HepG2 (cell line): Measurements from ENCODE around the gene ACSM3. TPM values are rescaled to one million over a fixed set of nuclear protein-coding genes. Genes with fewer than 3 reads are reported as not detected.

Experiments used
- ATAC-seq: fragments of 200-7000 bp; cut with Tn5 transposase; 3 replicates; pipeline ENCODE4 v1.9.1; 2020; ENCODE audit warnings: mild to moderate bottlenecking, moderate library complexity
- BruUV-seq: library from RNA; stranded (reverse); fragments of 400-500 nt; replicated peaks from 2 replicates; lab custom pipeline; 2021; lab: Mats Ljungman, UMichigan
- CTCF ChIA-PET: fragments of 300-600 bp; formaldehyde crosslinking; extraction: SDS; loops from one replicate; lab custom pipeline; 2021; ENCODE audit warnings: low total read pairs, inconsistent platforms, low intra/inter-chr PET ratio; lab: Yijun Ruan, JAX
- POLR2A ChIA-PET: fragments of 350-600 bp; sonication (Branson Sonifier 250); formaldehyde crosslinking; loops from one replicate; lab custom pipeline; 2020; ENCODE audit warnings: antibody characterized with exemption, inconsistent platforms; lab: Yijun Ruan, JAX
- DNase-seq: peaks from one replicate; pipeline ENCODE4 v3.0.0-alpha.2; 2015; ENCODE audit warnings: low spot score
- FAIRE-seq: peaks from 3 replicates; lab custom pipeline; 2011; peaks lifted over from hg19 to GRCh38; lab: Jason Lieb, UNC
- H2AFZ ChIP-seq: one replicate; pipeline ENCODE4 v1.6.1; 2011; ENCODE audit warnings: low read length, inconsistent platforms
- H3K27ac ChIP-seq: fragments of 300-600 bp; 3 replicates; pipeline ENCODE4 v1.8.0; 2011; ENCODE audit warnings: mixed run types, mild to moderate bottlenecking, mixed read lengths, low read length, inconsistent platforms; ENCODE audit not compliant: insufficient read depth; ENCODE audit errors: extremely low read length
- H3K27me3 ChIP-seq, 2 experiments: fragments of 200-600 bp in 1 of 2; 2 replicates in 1 of 2; 3 replicates in 1 of 2; pipeline versions ENCODE4 v1.6.0 to v1.8.0; 2011; ENCODE audit warnings: low read length in 2 of 2, mild to moderate bottlenecking in 2 of 2, moderate library complexity in 2 of 2, inconsistent platforms in 1 of 2; ENCODE audit not compliant: insufficient read depth in 2 of 2, control insufficient read depth in 1 of 2
- H3K36me3 ChIP-seq, 2 experiments: fragments of 200-600 bp in 1 of 2; replicated peaks in 1 of 2; 2 replicates in 1 of 2; 3 replicates in 1 of 2; pipeline versions ENCODE4 v1.5.1 to v1.8.0; 2011; ENCODE audit warnings: low read length in 2 of 2, inconsistent platforms in 1 of 2; ENCODE audit not compliant: insufficient read depth in 2 of 2, control insufficient read depth in 1 of 2
- H3K4me1 ChIP-seq: 2 replicates; pipeline ENCODE4 v1.5.1; 2012; ENCODE audit warnings: low read length, inconsistent platforms; ENCODE audit not compliant: insufficient read depth
- H3K4me2 ChIP-seq: 2 replicates; pipeline ENCODE4 v1.6.0; 2011; ENCODE audit warnings: low read depth, low read length, inconsistent platforms
- H3K4me3 ChIP-seq, 3 experiments: fragments of 200-600 bp in 1 of 3; sonication (generic), shearing (Covaris generic) in 1 of 3; replicated peaks in 1 of 3; 2 replicates each; pipeline ENCODE4 v1.5.1; 2011 to 2016; ENCODE audit warnings: low read length in 3 of 3, inconsistent platforms in 2 of 3, low read depth in 2 of 3, mild to moderate bottlenecking in 2 of 3, control low read depth in 1 of 3, mixed read lengths in 1 of 3; ENCODE audit not compliant: insufficient read depth in 1 of 3
- H3K79me2 ChIP-seq: one replicate; pipeline ENCODE4 v1.6.1; 2011; ENCODE audit warnings: low read length, inconsistent platforms; ENCODE audit not compliant: insufficient read depth
- H3K9ac ChIP-seq: 2 replicates; pipeline ENCODE4 v1.6.0; 2011; ENCODE audit warnings: mild to moderate bottlenecking, low read depth, low read length, inconsistent platforms; ENCODE audit not compliant: insufficient read depth
- H3K9me3 ChIP-seq: 2 replicates; pipeline ENCODE4 v1.5.1; 2012; ENCODE audit warnings: mild to moderate bottlenecking, low read length
- H4K20me1 ChIP-seq: 2 replicates; pipeline ENCODE4 v1.6.0; 2011; ENCODE audit warnings: inconsistent platforms, mild to moderate bottlenecking, low read length, moderate library complexity; ENCODE audit not compliant: insufficient read depth
- FLYWCH1 ChIP-seq: sonication (generic); formaldehyde crosslinking; IDR thresholded peaks from 2 replicates; pipeline ENCODE4 v1.8.1; 2023; ENCODE audit warnings: mild to moderate bottlenecking, missing genetic modification reagents
- GABPB1 ChIP-seq: IDR thresholded peaks from 2 replicates; pipeline ENCODE4 v1.6.1; 2016; ENCODE audit warnings: mild to moderate bottlenecking, missing genetic modification reagents, moderate library complexity, missing compliant biosample characterization
- HOXA9 ChIP-seq: sonication (generic); formaldehyde crosslinking; IDR thresholded peaks from 2 replicates; pipeline ENCODE4 v1.8.1; 2022; ENCODE audit warnings: missing genetic modification reagents, mild to moderate bottlenecking, moderate library complexity, borderline replicate concordance
- KLF12 ChIP-seq: sonication (generic); formaldehyde crosslinking; IDR thresholded peaks from 2 replicates; pipeline ENCODE4 v1.4.0; 2020; ENCODE audit warnings: missing genetic modification reagents, borderline replicate concordance
- LCORL ChIP-seq, 2 experiments: fragments of 450-650 bp in 1 of 2; sonication (generic) in 1 of 2; formaldehyde crosslinking in 1 of 2; IDR thresholded peaks; 2 replicates each; pipeline versions ENCODE4 v1.5.0 to v1.6.1; 2017 to 2020; ENCODE audit warnings: antibody characterized with exemption in 1 of 2, missing genetic modification reagents in 1 of 2
- REXO4 ChIP-seq: sonication (generic); formaldehyde crosslinking; IDR thresholded peaks from 2 replicates; pipeline ENCODE4 v1.8.0; 2022; ENCODE audit warnings: missing genetic modification reagents, mild to moderate bottlenecking, borderline replicate concordance
- ZBTB4 ChIP-seq: sonication (generic); formaldehyde crosslinking; IDR thresholded peaks from 2 replicates; pipeline ENCODE4 v1.4.0; 2020; ENCODE audit warnings: missing genetic modification reagents, mild to moderate bottlenecking, borderline replicate concordance
- ZNF143 ChIP-seq: sonication (generic); formaldehyde crosslinking; IDR thresholded peaks from 2 replicates; pipeline ENCODE4 v1.4.0; 2020; ENCODE audit warnings: missing genetic modification reagents
- ZNF207 ChIP-seq: fragments of 450-650 bp; IDR thresholded peaks from 2 replicates; pipeline ENCODE4 v1.6.1; 2016; ENCODE audit warnings: antibody characterized with exemption, borderline replicate concordance
- ZNF230 ChIP-seq: sonication (generic); formaldehyde crosslinking; IDR thresholded peaks from 2 replicates; pipeline ENCODE4 v1.4.0; 2020; ENCODE audit warnings: mild to moderate bottlenecking, missing genetic modification reagents
- ZNF670 ChIP-seq: sonication (generic); formaldehyde crosslinking; IDR thresholded peaks from 2 replicates; pipeline ENCODE4 v1.8.0; 2022; ENCODE audit warnings: mild to moderate bottlenecking, missing genetic modification reagents, borderline replicate concordance
- ZNF782 ChIP-seq: sonication (generic); formaldehyde crosslinking; IDR thresholded peaks from 2 replicates; pipeline ENCODE4 v1.4.0; 2020; ENCODE audit warnings: missing genetic modification reagents, mild to moderate bottlenecking, borderline replicate concordance
- WGBS: methylation state at CpG from one replicate; pipeline ENCODE4 v1.1.6; 2017; ENCODE audit warnings: low lambda C conversion rate; 5-methylcytosine and 5-hydroxymethylcytosine counted together
- in situ Hi-C: cut with HindIII; loops from 2 replicates; pipeline ENCODE4 v1.10.0; 2017; ENCODE audit warnings: low pct_unique_long_range_greater_than_20kb; ENCODE audit not compliant: extremely low pct_ligation_motif_present
- intact Hi-C: fragments of 100-400 bp; cut with micrococcal nuclease; formaldehyde crosslinking; loops from one replicate; pipeline ENCODE4 v1.10.0; 2022; ENCODE audit not compliant: unreplicated experiment
- polyA plus RNA-seq, 8 experiments: library from polyadenylated mRNA; depleted of rRNA in 3 of 8; stranded (reverse) in 7 of 8; unstranded in 1 of 8; fragments of >200 nt; fragmentation: Illumina TruSeq in 4 of 8; extraction: Trizol in 4 of 8; gene quantifications; 2 replicates each; pipeline versions ENCODE4 v1.2.1 to v1.2.3, GENCODE V29; 2011 to 2016; ENCODE audit warnings: low read depth in 4 of 8, missing spikeins in 1 of 8, mixed read lengths in 1 of 8; ENCODE audit not compliant: insufficient read depth in 1 of 8
- total RNA-seq, 5 experiments: library from RNA; depleted of rRNA; stranded (reverse); fragments of >200 nt; fragmentation: Illumina TruSeq; extraction: Trizol; gene quantifications; 2 replicates each; pipeline ENCODE4 v1.2.3, GENCODE V29; 2016; ENCODE audit warnings: low read depth in 1 of 5
- TF ChIP-seq, protein P1 (sequence below): sonication (generic); formaldehyde crosslinking; IDR thresholded peaks from 2 replicates; pipeline ENCODE4 v1.4.0; 2020; ENCODE audit warnings: missing genetic modification reagents
- TF ChIP-seq, protein P2 (sequence below): sonication (generic); formaldehyde crosslinking; IDR thresholded peaks from 2 replicates; pipeline ENCODE4 v1.4.0; 2020; ENCODE audit warnings: missing genetic modification reagents, mild to moderate bottlenecking, borderline replicate concordance

The ACSM3 gene
- total and polyA plus RNA-seq, 2 of the 13 experiments (the other 11 are each of a cell fraction or from before 2014, with no cell fraction given) = 74.0 to 108 TPM

- BruUV-seq = no TSS peak
Observed at GRCh38 chr16:20812510-20812909, 48.7 kb downstream of the ACSM3 start.

GRCh38 chr16:20814784-20815183 is 51.0 kb downstream of the ACSM3 start:
- Histone ChIP-seq H3K4me2 (no peak overlapping the region), H4K20me1 (no peaks in the 10 kb centered on the region), H3K9ac (no peak overlapping the region), H3K27me3 (no peaks in the 10 kb centered on the region), H2AFZ (no peak overlapping the region), H3K4me3 (no peak overlapping the region), H3K79me2 (no peaks in the 10 kb centered on the region), H3K9me3 (no peaks in the 10 kb centered on the region), H3K27ac (no peak overlapping the region), H3K4me1 (no peaks in the 10 kb centered on the region), H3K36me3 (peaks cover 0 to 21% of the 10 kb centered on the region in 2 experiments; a peak in 2 of 5 replicates)
- FAIRE-seq = no peak
- in situ Hi-C loops (no loop called here), intact Hi-C loops (no loop called here)
- ChIA-PET POLR2A (no interaction called here), CTCF (no interaction called here)
- BruUV-seq = no TSS peak
- no peak for DNase-seq
- 97% methylated on average over 4 of the region's 4 CpGs for WGBS
- no peak for ATAC-seq
- TF ChIP-seq, protein P1, sequence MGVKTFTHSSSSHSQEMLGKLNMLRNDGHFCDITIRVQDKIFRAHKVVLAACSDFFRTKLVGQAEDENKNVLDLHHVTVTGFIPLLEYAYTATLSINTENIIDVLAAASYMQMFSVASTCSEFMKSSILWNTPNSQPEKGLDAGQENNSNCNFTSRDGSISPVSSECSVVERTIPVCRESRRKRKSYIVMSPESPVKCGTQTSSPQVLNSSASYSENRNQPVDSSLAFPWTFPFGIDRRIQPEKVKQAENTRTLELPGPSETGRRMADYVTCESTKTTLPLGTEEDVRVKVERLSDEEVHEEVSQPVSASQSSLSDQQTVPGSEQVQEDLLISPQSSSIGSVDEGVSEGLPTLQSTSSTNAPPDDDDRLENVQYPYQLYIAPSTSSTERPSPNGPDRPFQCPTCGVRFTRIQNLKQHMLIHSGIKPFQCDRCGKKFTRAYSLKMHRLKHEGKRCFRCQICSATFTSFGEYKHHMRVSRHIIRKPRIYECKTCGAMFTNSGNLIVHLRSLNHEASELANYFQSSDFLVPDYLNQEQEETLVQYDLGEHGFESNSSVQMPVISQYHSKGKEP (CRISPR knock-in tag) = no peak
- TF ChIP-seq, protein P2, sequence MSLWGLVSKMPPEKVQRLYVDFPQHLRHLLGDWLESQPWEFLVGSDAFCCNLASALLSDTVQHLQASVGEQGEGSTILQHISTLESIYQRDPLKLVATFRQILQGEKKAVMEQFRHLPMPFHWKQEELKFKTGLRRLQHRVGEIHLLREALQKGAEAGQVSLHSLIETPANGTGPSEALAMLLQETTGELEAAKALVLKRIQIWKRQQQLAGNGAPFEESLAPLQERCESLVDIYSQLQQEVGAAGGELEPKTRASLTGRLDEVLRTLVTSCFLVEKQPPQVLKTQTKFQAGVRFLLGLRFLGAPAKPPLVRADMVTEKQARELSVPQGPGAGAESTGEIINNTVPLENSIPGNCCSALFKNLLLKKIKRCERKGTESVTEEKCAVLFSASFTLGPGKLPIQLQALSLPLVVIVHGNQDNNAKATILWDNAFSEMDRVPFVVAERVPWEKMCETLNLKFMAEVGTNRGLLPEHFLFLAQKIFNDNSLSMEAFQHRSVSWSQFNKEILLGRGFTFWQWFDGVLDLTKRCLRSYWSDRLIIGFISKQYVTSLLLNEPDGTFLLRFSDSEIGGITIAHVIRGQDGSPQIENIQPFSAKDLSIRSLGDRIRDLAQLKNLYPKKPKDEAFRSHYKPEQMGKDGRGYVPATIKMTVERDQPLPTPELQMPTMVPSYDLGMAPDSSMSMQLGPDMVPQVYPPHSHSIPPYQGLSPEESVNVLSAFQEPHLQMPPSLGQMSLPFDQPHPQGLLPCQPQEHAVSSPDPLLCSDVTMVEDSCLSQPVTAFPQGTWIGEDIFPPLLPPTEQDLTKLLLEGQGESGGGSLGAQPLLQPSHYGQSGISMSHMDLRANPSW = no peak
- no peak for TF ChIP-seq ZNF143
- no peak for TF ChIP-seq ZBTB4 (CRISPR knock-in tag)
- TF ChIP-seq ZNF230 (CRISPR knock-in tag) = no peak
- TF ChIP-seq FLYWCH1 (CRISPR knock-in tag) = no peak
- TF ChIP-seq REXO4 (CRISPR knock-in tag) = no peak

More at GRCh38 chr16:20812510-20812909, 48.7 kb downstream of the ACSM3 start:
- H3K36me3 ChIP-seq = peaks cover 0 to 17% of the 10 kb centered on the region in 2 experiments; a peak in 2 of 5 replicates
- H3K9ac ChIP-seq = no peak overlapping the region
- H3K4me3 ChIP-seq = no peak overlapping the region
- no peaks in the 10 kb centered on the region for H3K9me3 ChIP-seq
- POLR2A ChIA-PET = no interaction called here
- DNase-seq (no peak), FAIRE-seq (no peak)
- intact Hi-C loops = no loop called here
- H3K4me2 ChIP-seq = no peak overlapping the region
- peaks cover 10% of the 10 kb centered on the region for H3K4me1 ChIP-seq
- H3K27ac ChIP-seq = no peak overlapping the region
- no peaks in the 10 kb centered on the region for H3K27me3 ChIP-seq
- no peaks in the 10 kb centered on the region for H3K79me2 ChIP-seq
- in situ Hi-C loops = no loop called here
- no peak overlapping the region for H2AFZ ChIP-seq
- CTCF ChIA-PET = no interaction called here
- 89% methylated on average over 2 of the region's 2 CpGs for WGBS
- H4K20me1 ChIP-seq = no peaks in the 10 kb centered on the region
- TF ChIP-seq LCORL (IDR thresholded peaks at IDR 0.05) (0 out of 2 replicates have a peak, but pooled peaks have one; percentile 41), LCORL (CRISPR knock-in tag; IDR thresholded peaks at IDR 0.05) (no peak), GABPB1 (no peak), HOXA9 (CRISPR knock-in tag) (0 out of 2 replicates have a peak, but pooled peaks have one; percentile 33), KLF12 (CRISPR knock-in tag) (no peak), ZNF782 (no peak), ZNF670 (CRISPR knock-in tag) (no peak), ZNF207 (no peak)
- TF ChIP-seq, all 625 proteins: peak for 2
- ATAC-seq = no peak
